Measurements from ENCODE around the gene TRAFD1.

Gene TRAFD1

GRCh38 chr12:112161711-112162110, 36.4 kb downstream of the TRAFD1 start:
- DNase-seq: no peak

GRCh38 chr12:112162241-112162790, 37.0 kb downstream of the TRAFD1 start:
- DNase-seq: no peak

GRCh38 chr12:112163056-112163455, 37.7 kb downstream of the TRAFD1 start:
- no peak for DNase-seq

GRCh38 chr12:112163471-112163991, 38.2 kb downstream of the TRAFD1 start:
- DNase-seq: no peak

GRCh38 chr12:112164011-112164660, 38.8 kb downstream of the TRAFD1 start:
- no peak for DNase-seq

- DNase-seq: no peak
These were observed 40.3 kb downstream of the TRAFD1 start for GRCh38 chr12:112165624-112166023.

- no peak for DNase-seq
These were observed 41.0 kb downstream of the TRAFD1 start for GRCh38 chr12:112166051-112167015.

GRCh38 chr12:112167031-112167461, 41.7 kb downstream of the TRAFD1 start:
- DNase-seq: no peak

GRCh38 chr12:112167718-112168525, 42.6 kb downstream of the TRAFD1 start:
- DNase-seq: no peak

- no peak for DNase-seq
These were observed 43.2 kb downstream of the TRAFD1 start for GRCh38 chr12:112168561-112168971.

- no peak for DNase-seq
These were observed 44.0 kb downstream of the TRAFD1 start for GRCh38 chr12:112169161-112169872.

- DNase-seq: no peak
These were observed 44.6 kb downstream of the TRAFD1 start for GRCh38 chr12:112169966-112170365.

GRCh38 chr12:112170376-112170775, 45.0 kb downstream of the TRAFD1 start:
- no peak for DNase-seq

GRCh38 chr12:112170971-112171596, 45.7 kb downstream of the TRAFD1 start:
- no peak for DNase-seq

GRCh38 chr12:112172556-112173324, 47.4 kb downstream of the TRAFD1 start:
- no peak for DNase-seq

- no peak for DNase-seq
These were observed 50.2 kb downstream of the TRAFD1 start for GRCh38 chr12:112175361-112176155.

GRCh38 chr12:112176321-112177010, 51.1 kb downstream of the TRAFD1 start:
- no peak for DNase-seq

GRCh38 chr12:112178796-112179195, 53.4 kb downstream of the TRAFD1 start:
- no peak for DNase-seq

- no peak for DNase-seq
These were observed 54.0 kb downstream of the TRAFD1 start for GRCh38 chr12:112179341-112179740.

Data from AML-193 (cell line).